ENCODE results near the gene EFHC1. TPM values are rescaled to one million over a fixed set of nuclear protein-coding genes. Genes with fewer than 3 reads are reported as not detected.
"Not testable (repeated sequence)": the region's sequence is repeated elsewhere in the genome, so short reads cannot be mapped to it uniquely, and the experiment has no call there.

Gene EFHC1
- total RNA-seq, 4 donors from 2014 or later: 39.4 to 96.5 (median 41.6) TPM

DNA sequence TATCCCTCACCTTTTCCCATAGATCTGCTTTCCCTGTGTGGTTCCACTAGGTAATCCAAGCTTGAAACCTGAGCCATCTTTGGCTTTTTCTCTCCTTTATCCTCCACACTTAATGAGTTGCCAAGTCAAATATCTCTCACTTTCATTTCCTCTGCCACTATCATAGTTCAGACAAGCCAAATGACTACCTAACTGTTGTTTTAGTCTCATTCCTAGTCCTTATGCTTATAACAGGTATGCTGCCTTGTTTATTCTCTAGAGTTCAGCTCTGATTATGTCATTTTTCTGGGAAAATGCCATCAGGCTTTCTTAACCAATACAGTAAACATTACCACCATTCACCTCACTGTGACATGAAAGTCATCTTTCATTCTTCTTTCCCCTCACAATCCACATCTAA is 6.5 kb downstream of the EFHC1 start:
- H3K4me1 ChIP-seq: no peaks in the 10 kb centered on the region
- H3K27me3 ChIP-seq: no peaks in the 10 kb centered on the region
- no peak for TF ChIP-seq POLR2A (IDR thresholded peaks at IDR 0.05)
- TF ChIP-seq, protein P1, sequence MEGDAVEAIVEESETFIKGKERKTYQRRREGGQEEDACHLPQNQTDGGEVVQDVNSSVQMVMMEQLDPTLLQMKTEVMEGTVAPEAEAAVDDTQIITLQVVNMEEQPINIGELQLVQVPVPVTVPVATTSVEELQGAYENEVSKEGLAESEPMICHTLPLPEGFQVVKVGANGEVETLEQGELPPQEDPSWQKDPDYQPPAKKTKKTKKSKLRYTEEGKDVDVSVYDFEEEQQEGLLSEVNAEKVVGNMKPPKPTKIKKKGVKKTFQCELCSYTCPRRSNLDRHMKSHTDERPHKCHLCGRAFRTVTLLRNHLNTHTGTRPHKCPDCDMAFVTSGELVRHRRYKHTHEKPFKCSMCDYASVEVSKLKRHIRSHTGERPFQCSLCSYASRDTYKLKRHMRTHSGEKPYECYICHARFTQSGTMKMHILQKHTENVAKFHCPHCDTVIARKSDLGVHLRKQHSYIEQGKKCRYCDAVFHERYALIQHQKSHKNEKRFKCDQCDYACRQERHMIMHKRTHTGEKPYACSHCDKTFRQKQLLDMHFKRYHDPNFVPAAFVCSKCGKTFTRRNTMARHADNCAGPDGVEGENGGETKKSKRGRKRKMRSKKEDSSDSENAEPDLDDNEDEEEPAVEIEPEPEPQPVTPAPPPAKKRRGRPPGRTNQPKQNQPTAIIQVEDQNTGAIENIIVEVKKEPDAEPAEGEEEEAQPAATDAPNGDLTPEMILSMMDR (IDR thresholded peaks at IDR 0.05): no peak
- no peak overlapping the region for H3K4me3 ChIP-seq (replicated peaks in 1 of 3)
- intact Hi-C loops (cut with DNase I): no loop called here
- no peaks in the 10 kb centered on the region for H3K36me3 ChIP-seq
- H3K27ac ChIP-seq: no peak overlapping the region
- H3K9me3 ChIP-seq: no peaks in the 10 kb centered on the region
- DNase-seq: no peak

DNA sequence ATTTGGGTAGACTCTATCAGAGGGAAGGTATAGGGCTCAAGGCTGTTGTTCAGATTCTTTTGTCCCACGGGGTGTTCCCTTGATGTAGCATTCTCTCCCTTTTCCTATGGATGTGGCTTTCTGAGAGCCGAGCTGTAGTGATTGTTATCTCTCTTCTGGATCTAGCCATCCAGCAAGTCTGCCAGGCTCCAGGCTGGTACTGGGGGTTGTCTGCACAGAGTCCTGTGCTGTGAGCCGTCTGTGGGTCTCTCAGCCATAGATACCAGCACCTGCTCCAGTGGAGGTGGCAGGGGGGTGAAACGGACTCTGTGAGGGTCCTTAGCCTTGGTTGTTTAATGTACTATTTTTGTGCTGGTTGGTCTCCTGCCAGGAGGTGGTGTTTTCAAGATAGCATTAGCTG is 13.2 kb downstream of the EFHC1 start:
- H3K4me1 ChIP-seq; intact Hi-C loops (cut with DNase I); H3K36me3 ChIP-seq; DNase-seq; H3K4me3 ChIP-seq (replicated peaks in 1 of 3); H3K27me3 ChIP-seq; H3K9me3 ChIP-seq; H3K27ac ChIP-seq: not testable (repeated sequence)
- 72 to 95% methylated on average over 4 of the region's 4 CpGs for WGBS, 2 donors

GRCh38 chr6:52435345-52435744 is 15.2 kb downstream of the EFHC1 start:
- no peak for DNase-seq
- Histone ChIP-seq H3K4me3 (replicated peaks in 1 of 3) (no peak overlapping the region), H3K27me3 (no peaks in the 10 kb centered on the region), H3K27ac (no peak overlapping the region), H3K4me1 (no peaks in the 10 kb centered on the region), H3K36me3 (peaks cover 0 to 2% of the 10 kb centered on the region in 2 donors), H3K9me3 (no peaks in the 10 kb centered on the region)
- WGBS, 2 donors: 88 to 89% methylated on average over 1 of the region's 1 CpG
- no peak for TF ChIP-seq POLR2A (IDR thresholded peaks at IDR 0.05)
- TF ChIP-seq, protein P1 (IDR thresholded peaks at IDR 0.05): no peak
- intact Hi-C loops (cut with DNase I): no loop called here

DNA sequence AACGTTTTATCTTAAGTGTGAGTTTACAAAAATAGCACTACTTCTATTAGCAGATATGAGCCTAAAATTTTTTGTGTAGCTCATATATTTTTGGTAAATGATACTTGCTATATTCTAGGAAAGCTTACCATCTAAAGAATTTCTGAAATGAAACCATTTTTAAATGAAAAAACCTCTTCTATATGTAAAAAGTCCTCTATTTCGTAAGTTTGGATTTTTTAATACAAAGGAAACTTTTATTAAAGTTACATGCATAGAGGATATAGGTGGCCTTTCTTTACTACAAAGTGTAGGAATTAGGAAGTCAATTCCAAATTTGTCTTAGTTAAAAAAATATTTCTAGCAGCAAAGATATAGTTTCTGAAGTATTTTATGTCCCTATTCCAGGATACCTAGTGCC is 18.8 kb downstream of the EFHC1 start:
- intact Hi-C loops (cut with DNase I): no loop called here
- Histone ChIP-seq H3K4me1 (no peaks in the 10 kb centered on the region), H3K27me3 (no peaks in the 10 kb centered on the region), H3K4me3 (replicated peaks in 1 of 3) (no peak overlapping the region), H3K36me3 (peaks cover 0 to 2% of the 10 kb centered on the region in 2 donors), H3K27ac (no peak overlapping the region), H3K9me3 (no peaks in the 10 kb centered on the region)
- 87 to 95% methylated on average over 2 of the region's 2 CpGs for WGBS, 2 donors
- no peak for DNase-seq
- no peak for TF ChIP-seq POLR2A (IDR thresholded peaks at IDR 0.05)
- TF ChIP-seq, protein P1 (IDR thresholded peaks at IDR 0.05): no peak

GRCh38 chr6:52454556-52454955 is 34.4 kb downstream of the EFHC1 start:
- 50 to 77% methylated on average over 2 of the region's 2 CpGs for WGBS, 2 donors
- Histone ChIP-seq H3K36me3 (no peaks in the 10 kb centered on the region), H3K4me3 (replicated peaks in 1 of 3) (no peak overlapping the region), H3K4me1 (no peaks in the 10 kb centered on the region), H3K27ac (no peak overlapping the region), H3K27me3 (no peaks in the 10 kb centered on the region), H3K9me3 (no peaks in the 10 kb centered on the region)
- no peak for DNase-seq
- TF ChIP-seq POLR2A (IDR thresholded peaks at IDR 0.05): no peak
- TF ChIP-seq, protein P1 (IDR thresholded peaks at IDR 0.05): no peak
- intact Hi-C loops (cut with DNase I): no loop called here

- WGBS, 2 donors: 96 to 97% methylated on average over 2 of the region's 2 CpGs
- no peak for TF ChIP-seq POLR2A (IDR thresholded peaks at IDR 0.05)
- TF ChIP-seq, protein P1 (IDR thresholded peaks at IDR 0.05): no peak
- no peaks in the 10 kb centered on the region for H3K4me1 ChIP-seq
- no peaks in the 10 kb centered on the region for H3K27me3 ChIP-seq
- H3K36me3 ChIP-seq: no peaks in the 10 kb centered on the region
- no peak for DNase-seq
- intact Hi-C loops (cut with DNase I): no loop called here
- no peak overlapping the region for H3K27ac ChIP-seq
- no peak overlapping the region for H3K4me3 ChIP-seq (replicated peaks in 1 of 3)
- no peaks in the 10 kb centered on the region for H3K9me3 ChIP-seq
These were observed 37.0 kb downstream of the EFHC1 start for GRCh38 chr6:52457096-52457495.

- intact Hi-C loops (cut with DNase I): not testable (repeated sequence)
These were observed 41.1 kb downstream of the EFHC1 start for GRCh38 chr6:52461194-52461593.

More at GRCh38 chr6:52461194-52461593, 41.1 kb downstream of the EFHC1 start:
- DNase-seq; H3K27ac ChIP-seq; H3K27me3 ChIP-seq; H3K4me3 ChIP-seq (replicated peaks in 1 of 3); H3K9me3 ChIP-seq; H3K36me3 ChIP-seq; H3K4me1 ChIP-seq: not testable (repeated sequence)
- WGBS, 2 donors: 92 to 93% methylated on average over 2 of the region's 2 CpGs

All from thyroid gland (tissue), 4 donors.